Measurements from ENCODE around the gene CRHR1.

DNA sequence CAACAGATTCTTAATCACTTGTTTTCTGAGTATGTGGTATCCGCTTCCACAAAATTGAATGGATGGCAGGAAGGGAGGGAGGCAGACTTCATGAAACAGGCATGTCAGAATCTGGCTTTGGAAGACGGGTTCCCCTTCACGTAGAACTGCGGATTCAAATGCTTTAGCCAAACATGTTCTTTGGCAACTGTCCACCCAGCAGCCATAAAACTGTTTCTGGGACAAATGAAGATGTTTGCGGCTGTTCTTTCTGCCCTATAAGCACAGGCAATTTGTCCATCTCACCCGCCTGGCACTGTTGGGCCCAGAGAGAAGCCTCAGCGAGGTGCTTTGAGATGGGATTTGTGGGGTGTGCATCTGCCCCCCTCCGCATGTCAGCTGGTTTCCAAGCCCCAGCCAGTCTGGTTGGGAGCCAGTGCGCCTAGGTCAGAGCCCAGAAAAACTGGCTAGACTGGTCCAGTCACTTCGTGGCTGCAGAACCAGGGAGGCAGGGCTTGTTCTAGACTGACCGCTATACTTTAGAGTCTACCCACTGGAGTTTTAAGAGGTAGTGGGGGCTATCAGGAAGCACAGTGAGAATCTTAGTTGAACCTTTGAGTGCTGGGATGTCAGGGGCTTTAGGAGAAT lies 6.3 kb downstream of the CRHR1 start:
- TF ChIP-seq, protein P1, sequence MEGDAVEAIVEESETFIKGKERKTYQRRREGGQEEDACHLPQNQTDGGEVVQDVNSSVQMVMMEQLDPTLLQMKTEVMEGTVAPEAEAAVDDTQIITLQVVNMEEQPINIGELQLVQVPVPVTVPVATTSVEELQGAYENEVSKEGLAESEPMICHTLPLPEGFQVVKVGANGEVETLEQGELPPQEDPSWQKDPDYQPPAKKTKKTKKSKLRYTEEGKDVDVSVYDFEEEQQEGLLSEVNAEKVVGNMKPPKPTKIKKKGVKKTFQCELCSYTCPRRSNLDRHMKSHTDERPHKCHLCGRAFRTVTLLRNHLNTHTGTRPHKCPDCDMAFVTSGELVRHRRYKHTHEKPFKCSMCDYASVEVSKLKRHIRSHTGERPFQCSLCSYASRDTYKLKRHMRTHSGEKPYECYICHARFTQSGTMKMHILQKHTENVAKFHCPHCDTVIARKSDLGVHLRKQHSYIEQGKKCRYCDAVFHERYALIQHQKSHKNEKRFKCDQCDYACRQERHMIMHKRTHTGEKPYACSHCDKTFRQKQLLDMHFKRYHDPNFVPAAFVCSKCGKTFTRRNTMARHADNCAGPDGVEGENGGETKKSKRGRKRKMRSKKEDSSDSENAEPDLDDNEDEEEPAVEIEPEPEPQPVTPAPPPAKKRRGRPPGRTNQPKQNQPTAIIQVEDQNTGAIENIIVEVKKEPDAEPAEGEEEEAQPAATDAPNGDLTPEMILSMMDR (IDR thresholded peaks at IDR 0.05): no peak
- no peak for TF ChIP-seq POLR2A (IDR thresholded peaks at IDR 0.05)

Measured in lower leg skin (tissue), 3 donors.